ENCODE measurements around the gene ARHGAP8.

The ARHGAP8 gene

DNA sequence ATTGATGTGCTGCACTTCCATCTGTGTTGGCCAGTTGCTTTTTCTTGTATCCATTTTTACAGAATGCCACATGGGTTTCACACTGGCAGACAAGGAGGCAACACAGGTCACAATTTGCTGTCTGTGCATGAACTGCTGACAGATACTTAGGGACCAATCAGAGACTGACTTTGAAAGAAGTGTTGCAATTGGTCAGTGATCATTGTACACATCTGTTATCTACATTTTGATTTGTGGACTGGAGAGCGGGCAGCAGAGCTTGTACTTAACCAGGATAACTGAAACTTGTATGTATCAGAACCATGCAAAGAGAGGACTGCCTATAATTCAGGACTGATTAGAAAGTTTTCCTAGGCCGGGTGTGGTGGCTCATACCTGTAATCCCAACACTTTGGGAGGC is 28.6 kb upstream of the ARHGAP8 start:
- intact Hi-C loops (cut with DNase I) = no loop called here

DNA sequence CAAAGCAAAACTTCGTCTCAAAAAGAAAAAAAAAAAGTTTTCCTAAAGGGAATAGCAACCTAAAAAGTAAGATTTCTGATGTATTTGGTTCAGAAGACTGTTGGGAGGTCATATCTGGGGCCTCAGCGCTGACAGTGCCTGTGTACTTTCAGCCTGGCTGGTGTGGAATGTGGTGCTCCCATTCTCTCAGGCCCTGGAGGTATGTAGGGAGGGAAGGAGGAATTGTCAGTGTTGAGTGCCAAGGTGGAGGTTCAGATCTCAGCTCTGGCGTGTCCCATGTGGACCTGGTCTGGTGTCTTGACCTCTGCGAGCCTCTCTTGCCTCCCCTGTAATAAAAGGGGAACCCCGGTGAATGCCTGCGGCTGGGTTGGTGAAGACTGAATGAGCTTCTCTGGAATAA is 28.0 kb upstream of the ARHGAP8 start:
- intact Hi-C loops (cut with DNase I) = no loop called here
- DNase-seq = no peak

More for the DNA sequence above, 28.6 kb upstream of the ARHGAP8 start:
- no peak for DNase-seq

DNA sequence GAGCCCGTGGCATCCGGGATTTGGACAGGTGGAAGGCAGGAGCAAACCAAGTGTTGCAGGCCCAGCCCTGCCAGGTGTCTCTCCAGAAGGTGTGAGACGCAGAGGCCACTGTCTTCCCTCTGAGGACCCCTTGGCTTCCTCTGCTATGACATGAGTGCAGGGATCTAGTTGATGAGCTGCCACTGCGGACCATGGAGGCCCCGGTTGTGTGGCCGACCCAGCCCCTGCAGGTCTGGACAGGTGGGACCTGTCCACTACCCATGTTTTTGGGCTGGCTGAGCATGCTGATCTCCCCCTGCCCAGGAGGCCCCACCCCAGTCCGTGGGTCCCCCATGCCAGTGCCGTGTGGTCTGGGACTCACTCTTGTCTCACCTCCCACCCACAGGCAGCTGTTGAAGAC is 27.5 kb upstream of the ARHGAP8 start:
- DNase-seq = no peak
- intact Hi-C loops (cut with DNase I) = no loop called here

DNA sequence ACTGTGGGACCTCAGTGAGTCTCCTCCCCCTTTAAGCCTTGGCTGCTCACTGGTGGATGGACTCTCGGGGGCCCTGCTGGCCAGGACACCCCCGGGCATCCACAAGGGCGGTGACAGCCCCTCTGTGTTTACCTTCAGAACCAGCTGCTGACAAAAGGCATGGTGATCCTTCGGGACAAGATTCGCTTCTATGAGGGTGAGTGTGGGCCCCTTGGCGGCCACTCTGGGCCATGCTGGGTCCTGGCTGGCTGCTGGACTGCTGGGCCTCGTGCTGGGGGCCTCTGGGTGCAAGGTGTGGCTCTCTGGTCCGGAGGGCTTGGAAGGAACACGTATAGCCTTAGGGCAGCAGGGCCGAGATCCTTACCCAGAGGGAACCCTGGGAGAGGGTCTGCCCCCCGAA is 25.9 kb upstream of the ARHGAP8 start:
- intact Hi-C loops (cut with DNase I) = no loop called here
- no peak for DNase-seq

DNA sequence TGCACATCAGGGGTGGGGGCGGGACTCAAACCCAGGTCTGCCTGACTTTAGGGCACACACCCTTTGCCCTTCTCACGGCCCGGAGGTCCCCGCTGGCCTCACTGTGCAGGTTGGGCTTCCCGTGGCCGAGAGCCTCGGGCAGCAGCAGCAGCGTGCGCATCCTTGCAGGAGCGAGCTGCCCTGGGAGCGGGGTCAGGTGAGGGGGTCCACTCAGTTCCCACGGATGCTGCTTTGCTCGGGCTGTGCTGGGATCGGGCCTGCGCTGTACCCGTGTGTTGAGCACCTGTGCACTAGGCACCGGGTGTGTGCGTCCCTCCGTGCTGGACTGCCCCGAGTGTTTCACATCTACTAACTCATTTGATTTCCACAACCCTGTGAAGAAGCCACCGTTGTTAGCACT is 25.2 kb upstream of the ARHGAP8 start:
- no peak for DNase-seq
- intact Hi-C loops (cut with DNase I) = no loop called here

DNA sequence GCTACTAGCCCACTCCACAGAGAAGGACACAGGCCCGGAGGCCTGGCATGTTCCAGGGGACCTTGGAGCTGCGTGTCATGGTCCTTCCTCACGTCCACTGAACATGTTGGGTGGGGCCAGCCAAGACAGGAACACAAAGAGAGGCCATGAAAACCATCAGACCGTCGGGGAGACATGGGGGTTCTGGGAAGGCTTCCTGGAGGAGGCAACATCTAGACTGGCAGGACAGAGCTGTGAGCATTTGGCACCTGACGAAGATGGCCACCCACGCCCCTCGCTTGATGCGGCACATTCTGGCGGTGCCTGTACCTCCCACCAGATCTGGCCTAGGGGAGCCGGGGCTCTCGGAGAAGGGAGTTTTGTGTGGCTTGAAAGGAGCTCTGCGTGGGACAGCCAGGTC is 24.7 kb upstream of the ARHGAP8 start:
- DNase-seq = no peak
- intact Hi-C loops (cut with DNase I) = no loop called here

DNA sequence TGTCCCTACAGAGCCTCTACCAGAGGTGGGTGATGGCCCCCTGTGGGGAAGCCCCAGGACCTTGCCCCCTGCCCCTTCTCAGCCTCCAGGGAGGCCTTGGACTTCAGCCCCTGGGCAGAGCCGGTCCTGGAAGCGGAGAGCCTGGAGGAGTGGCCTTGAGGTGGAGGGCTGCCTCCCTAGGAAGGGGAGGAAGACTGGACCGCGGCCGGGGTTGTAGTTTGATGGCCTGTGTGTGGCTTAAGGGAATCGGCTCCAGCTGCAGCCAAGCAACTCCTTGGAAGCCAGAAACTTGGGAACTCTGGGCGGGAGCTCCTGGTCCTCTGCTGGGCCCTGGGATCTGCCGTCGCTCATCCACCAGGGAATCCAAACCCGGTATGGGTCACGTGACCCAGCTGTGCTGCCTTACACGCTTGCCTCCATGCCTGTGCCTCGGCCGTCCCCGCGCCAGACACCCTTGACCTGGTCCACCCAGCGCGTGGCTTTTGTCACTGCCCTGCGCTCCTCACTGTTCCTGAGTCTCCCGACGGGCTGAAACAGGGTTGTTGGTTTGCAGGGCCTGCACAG is 23.5 kb upstream of the ARHGAP8 start:
- intact Hi-C loops (cut with DNase I) = no loop called here
- no peak for DNase-seq

DNA sequence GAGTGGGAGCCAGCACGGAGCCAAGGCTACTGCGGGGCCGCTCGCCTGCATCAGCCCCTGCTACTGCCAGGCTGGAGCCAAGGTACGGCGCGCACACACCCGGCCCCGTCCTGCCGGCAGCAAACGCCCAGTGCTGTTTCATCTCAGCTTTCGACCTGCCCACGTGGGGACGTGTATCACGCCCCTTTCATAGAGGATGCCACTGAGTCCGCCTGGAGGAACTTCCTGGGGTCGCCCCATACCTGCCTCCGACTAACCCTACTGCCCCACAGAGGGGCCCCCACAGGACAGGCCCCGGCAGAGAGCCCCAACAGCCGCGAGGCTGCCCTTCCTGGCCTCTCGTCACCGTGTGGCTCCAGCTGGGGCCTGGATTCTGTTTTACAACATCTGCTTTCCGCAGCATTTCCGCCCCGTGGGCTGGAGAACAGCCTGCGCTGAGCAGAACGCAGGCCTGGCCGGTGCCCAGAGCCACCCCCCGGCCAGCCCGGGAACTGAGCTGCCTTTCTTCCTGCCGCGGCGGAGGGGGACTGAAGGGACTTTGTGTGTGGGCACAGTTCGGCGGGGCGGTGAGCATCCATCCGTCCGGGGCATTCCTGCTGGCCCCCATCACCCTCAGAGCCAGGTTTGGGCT is 22.9 kb upstream of the ARHGAP8 start:
- peak; percentile 44 to 87 (median 72) for DNase-seq

DNA sequence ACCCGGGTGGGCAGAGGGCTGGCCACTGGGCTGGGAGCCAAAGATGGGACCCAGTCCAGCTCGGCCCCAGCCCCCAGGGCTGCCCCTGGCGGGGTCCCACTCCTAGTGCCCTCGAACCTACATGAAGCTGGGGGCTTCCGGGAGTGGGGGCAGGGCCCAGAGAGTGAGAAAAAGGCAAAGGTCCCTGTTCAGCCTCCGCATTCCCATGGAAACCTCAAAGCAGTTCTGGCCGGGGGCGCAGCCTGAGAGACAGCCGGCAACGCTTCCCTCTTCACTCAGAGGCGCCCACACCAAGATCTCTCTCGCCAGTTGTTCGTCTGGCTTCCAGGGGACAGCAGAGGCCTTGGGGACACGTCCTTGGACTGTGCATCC is 22.4 kb upstream of the ARHGAP8 start:
- intact Hi-C loops (cut with DNase I) = loop anchor here (5.0 kb wide), 1 partner anchor 33 kb away; no protein-coding TSS in a partner anchor

More for the DNA sequence above, 22.9 kb upstream of the ARHGAP8 start:
- intact Hi-C loops (cut with DNase I) = loop anchor here (5.0 kb wide), 1 partner anchor 32 kb away; no protein-coding TSS in a partner anchor

DNA sequence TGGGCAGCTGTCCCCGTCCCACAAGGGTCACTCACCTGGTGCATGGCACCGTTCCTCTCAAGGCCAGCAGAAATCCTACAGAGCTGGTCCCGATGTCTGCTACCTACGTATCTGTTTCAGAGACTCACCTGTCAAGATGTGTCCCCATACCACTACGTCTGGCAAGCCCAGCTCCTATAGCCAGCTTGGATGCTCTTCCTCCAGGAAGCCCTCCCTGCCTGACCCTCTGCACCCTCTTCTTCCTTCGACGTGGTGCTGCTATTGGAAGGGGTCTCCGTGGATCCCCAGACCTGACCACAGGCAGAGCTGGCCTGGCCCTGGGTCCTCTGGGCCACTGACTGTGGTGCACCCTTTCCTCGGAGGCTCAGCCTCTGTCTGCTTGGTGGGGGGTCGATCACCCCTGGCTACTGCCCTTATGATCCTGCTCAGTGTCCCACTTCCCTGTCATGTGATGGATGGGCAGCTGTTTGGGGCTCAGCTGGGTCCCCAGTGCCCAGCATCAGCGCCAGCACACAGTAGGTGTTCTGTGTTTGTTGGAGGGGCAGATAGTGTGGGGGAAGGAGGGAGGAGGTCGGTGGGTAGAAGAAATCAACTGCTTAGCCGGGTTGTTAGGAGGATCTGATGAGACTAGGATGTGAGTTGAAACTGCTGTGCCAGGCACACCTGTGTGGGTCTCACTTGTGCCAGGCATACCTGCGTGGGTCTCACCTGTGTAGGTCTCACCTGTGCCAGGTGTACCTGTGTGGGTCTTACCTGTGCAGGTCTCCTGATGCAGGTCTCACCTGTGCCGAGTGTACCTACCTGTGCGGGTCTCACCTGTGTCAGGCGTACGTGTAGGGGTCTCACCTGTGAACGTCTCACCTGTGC is 21.7 kb upstream of the ARHGAP8 start:
- no peak for DNase-seq
- intact Hi-C loops (cut with DNase I) = loop anchor here (5.0 kb wide), 1 partner anchor 33 kb away; no protein-coding TSS in a partner anchor

More for the DNA sequence above, 22.4 kb upstream of the ARHGAP8 start:
- DNase-seq = peak in 1 of 42 donors; percentile 7

DNA sequence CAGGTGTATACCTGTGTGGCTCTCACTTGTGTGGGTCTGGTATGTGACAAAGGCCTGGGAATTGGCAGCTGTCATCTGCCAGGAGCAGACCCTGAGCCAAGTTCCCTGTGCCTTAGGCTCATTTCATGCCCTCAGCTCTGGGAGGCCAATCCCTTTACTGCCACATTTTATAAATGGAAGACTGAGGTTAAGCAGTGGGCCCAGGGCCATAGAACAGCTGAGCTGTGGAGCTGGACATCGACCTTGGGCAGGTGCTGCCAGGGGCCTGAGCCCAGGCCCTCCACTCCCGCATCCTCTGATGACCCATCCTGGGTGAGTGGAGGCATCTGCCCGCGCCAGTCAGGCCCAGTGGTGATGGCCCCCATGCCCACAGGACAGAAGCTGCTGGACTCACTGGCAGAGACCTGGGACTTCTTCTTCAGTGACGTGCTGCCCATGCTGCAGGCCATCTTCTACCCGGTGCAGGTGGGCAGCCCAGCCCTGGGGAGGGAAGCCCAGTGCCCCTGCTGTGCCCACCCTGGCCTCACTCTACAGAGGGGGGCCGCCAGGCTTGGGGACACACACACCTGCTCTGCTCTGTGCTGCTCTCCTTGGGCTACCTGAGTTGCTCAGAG is 20.9 kb upstream of the ARHGAP8 start:
- no peak for DNase-seq
- intact Hi-C loops (cut with DNase I) = loop anchor here (5.0 kb wide), 1 partner anchor 34 kb away; no protein-coding TSS in a partner anchor

DNA sequence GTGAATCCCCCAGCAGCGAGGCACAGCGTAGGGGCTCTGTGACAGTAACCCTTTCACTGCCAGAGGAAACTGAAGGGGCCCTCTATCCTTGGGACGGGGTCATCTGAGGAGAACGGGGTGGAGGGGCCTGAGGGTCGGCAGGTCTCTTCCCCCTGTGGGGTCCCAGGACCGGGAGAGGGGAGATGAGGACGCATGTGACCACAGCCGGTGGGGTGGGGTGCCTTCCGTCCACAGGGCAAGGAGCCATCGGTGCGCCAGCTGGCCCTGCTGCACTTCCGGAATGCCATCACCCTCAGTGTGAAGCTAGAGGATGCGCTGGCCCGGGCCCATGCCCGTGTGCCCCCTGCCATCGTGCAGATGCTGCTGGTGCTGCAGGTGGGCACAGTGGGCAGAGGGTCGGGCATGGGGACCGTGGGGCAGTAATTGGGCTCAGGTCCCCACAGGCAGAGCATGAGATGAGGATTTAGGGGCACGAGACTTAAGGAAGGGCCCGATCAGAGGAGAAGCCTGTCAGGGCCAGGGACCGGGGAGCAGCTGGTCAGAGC is 20.3 kb upstream of the ARHGAP8 start:
- intact Hi-C loops (cut with DNase I) = loop anchor here (5.0 kb wide), 1 partner anchor 35 kb away; no protein-coding TSS in a partner anchor
- no peak for DNase-seq

DNA sequence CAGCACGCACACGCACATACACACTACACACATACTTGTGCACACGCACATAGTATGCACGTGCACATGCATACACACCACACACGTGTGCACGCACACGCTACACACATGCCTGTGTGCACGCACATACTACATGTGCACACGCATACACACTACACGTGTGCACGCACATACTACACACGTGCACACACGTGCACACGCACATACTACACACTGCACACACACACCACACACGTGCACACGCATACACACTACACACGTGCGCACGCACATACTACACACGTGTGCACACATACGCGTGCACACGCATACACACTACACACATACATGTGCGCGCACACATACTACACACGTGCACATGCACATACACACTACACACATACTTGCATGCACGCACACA is 19.7 kb upstream of the ARHGAP8 start:
- intact Hi-C loops (cut with DNase I) = loop anchor here (5.0 kb wide), 1 partner anchor 35 kb away; no protein-coding TSS in a partner anchor
- no peak for DNase-seq

DNA sequence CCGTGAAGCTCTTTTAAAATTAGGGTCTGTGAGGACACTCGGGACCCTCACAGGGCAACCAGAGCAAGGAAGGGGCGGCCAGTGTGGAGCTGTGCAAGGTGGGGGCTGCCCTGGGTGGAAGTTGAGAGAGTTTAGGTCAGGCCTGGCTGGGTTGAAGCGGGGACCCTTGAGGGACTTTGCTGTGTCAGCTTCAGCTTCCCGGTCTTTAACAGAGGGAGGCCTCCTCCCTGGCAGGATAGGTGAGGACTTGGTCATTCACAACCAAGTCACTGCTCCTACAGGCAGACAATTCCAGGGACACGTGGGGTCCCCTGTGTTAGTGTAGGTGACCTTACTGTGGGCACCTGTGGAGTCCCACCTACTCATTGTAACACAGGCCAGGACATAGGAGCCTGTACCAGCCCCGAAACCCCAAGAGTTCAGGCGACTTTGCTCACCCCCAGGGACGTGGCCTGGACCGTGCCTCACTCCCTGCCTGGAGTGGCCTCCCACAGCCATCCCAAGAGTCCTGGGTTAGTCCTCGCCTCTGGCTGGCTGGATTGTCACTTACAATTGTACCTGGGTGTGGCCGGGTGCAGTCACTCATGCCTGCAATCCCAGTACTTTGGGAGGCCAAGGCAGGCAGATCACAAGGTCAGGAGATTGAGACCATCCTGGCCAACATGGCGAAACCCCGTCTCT is 18.8 kb upstream of the ARHGAP8 start:
- DNase-seq = no peak
- intact Hi-C loops (cut with DNase I) = loop anchor here (5.0 kb wide), 1 partner anchor 36 kb away; no protein-coding TSS in a partner anchor

DNA sequence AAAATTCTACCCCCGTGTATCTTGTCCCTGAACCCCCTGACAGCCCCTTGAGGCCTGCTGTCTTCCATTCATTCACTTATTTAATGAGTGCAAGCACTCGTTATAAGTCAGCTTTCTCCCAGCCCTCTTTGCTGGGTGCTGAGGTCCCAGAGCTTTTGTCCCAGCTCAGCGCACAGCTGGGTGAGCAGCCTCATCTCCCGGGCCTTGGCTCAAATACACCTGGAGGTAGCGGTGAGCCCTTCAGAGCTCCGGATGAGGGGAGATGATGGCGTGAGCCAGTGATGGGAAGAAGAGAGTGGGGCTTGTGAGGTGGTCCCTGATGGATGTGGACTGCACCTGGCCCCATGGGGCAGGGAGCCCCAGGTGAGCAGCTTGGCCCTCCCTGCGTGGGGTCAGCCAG is 18.1 kb upstream of the ARHGAP8 start:
- DNase-seq = no peak
- intact Hi-C loops (cut with DNase I) = loop anchor here (5.0 kb wide), 1 partner anchor 37 kb away; no protein-coding TSS in a partner anchor

DNA sequence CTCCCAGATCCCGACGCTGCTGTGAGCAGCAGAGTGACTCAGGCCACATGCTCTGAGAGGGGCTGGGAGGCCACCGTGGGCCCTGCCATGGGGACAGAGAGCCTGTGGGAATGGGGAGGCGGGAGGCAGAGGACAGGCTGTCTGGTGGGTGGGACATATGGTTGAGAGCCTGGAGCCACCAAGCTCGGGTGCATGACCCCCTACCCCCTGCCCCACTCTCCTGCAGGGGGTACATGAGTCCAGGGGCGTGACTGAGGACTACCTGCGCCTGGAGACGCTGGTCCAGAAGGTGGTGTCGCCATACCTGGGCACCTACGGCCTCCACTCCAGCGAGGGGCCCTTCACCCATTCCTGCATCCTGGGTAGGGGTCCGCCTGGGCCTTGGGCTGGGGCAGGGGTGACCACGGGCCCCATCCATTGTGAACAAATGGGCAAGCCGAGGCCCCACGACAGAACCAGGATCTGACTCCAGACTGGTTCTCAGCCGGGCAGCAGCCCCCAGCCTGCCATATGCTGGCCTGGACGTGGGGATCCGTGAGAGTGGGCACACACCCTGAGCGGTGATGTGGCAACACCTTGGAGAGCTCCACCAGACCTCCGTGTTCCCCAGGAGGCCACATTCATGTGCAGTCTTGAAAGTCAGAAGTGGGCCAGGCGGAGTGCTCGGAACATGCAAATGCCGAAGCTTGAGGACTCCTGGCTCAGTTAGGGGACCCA is 17.4 kb upstream of the ARHGAP8 start:
- intact Hi-C loops (cut with DNase I) = loop anchor here (5.0 kb wide), 1 partner anchor 38 kb away; no protein-coding TSS in a partner anchor
- DNase-seq = no peak

DNA sequence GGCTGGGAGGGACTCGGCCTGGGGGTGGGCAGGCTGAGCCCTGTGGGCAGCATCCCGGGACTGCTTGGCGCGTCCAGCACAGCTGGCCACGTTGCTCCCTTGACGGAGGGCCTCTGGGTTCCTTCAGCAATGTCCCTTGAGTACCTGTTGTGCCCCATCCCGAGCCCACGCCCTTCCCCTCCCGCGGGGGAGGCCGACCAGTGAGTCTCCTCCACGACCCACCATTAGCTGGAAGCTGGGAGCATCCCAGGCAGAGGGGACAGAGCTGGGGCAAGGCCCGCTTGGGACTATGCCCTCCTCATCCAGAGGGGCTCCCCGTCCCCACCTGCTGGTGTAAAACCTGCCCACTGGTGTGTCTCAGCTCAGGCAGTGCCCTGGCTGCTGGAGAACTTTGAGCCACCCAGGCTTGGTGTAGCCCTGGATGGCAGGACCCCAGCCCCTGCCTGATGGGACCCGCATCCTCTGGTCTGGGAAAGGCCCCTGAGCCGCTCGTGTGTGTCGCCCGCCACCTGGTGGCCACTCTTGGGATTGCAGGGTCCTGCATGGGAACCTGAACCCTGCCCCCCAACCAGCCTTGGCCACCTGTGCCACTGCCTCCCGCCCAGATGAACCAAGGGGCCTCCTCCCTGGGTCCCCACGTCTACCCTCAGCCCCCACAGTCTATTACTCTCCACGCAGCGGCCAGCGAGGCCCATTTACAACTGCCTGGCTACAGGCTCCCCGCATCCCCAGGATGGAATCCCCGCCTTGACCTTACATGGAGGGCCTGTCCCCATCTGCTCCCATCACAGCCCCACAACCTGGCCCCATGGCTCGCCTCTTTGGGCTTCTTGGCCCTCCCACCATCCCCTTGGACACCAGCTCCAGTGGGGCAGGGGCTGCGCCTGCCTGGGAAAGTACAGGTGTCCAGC is 16.6 kb upstream of the ARHGAP8 start:
- intact Hi-C loops (cut with DNase I) = no loop called here
- DNase-seq = peak in 41 of 42 donors; percentile 48 to 92 (median 77)

All from head of caudate nucleus (tissue), 42 donors.